Frontal cortex (tissue), 4 donors: Measurements from ENCODE around the gene GJA4. TPM values are rescaled to one million over a fixed set of nuclear protein-coding genes. Genes with fewer than 3 reads are reported as not detected.

ENCODE experiments used
- DNase-seq, 2 donors: peaks; one replicate each; pipeline ENCODE4 v3.0.0; 2012; ENCODE audit warnings: low spot score in 2 of 2
- FAIRE-seq: peaks from 2 replicates; lab custom pipeline; 2012; peaks lifted over from hg19 to GRCh38; lab: Jason Lieb, UNC
- total RNA-seq: library from RNA; depleted of rRNA; stranded (reverse); fragments of >200 nt; gene quantifications from one replicate; pipeline ENCODE4 v1.2.3, GENCODE V29; 2014
- donor health status: control.
- donor health status: control.
- donor health status: control.

GJA4 gene
- 3.3 TPM for total RNA-seq

GRCh38 chr1:34792868-34793727, at the start of gene GJA4:
Gene GJA4 (plus strand): TSS chr1:34792999. CDS start chr1:34794214, 1,215 bp downstream.
- DNase-seq: peak in 1 of 2 donors; percentile 58
- FAIRE-seq: no peak

GRCh38 chr1:34743775-34744174, 49.0 kb upstream of the GJA4 start:
- FAIRE-seq (no peak), DNase-seq (no peak)

DNA sequence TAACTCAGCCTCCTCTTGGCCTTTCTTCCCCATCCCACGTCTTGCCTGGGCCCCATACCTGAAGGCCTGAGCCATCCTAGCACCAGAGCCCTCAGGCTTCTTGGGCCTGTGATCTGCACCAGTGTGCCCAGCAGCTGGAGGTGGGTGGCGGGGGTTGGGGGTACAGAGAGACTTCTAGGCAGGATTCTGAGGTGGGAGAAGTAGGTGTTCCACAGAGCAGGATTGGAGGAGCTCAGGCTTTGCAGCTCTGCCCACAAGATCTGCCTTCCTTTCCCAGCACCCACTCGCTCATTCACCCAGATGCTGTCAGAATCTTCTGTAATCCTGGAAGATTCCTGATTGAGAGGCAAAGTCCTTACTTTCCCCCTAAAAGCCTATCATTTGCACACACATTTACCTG, 47.9 kb upstream of the GJA4 start:
- DNase-seq: no peak
- no peak for FAIRE-seq

GRCh38 chr1:34745666-34746065, 47.1 kb upstream of the GJA4 start:
- FAIRE-seq (no peak), DNase-seq (no peak)

DNA sequence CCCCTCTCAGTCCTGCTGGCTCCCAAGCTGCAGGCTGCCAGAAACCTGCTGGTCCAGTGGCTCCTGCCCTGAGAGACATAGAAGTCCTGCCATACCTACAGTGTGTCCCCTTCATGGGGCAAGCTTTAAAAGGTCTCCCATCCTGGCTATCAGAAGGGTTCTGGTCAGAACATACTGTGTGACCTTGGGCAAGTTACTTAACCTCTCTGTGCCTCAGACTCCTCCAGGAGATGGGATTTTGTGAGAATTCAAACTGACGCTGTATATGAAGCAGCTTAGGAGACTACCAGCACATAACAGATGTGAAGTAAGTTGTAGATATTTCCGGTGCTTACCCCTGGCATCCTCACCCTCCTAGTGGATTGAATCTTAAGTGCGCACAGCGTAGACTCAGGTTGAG, 46.7 kb upstream of the GJA4 start:
- no peak for DNase-seq
- no peak for FAIRE-seq

DNA sequence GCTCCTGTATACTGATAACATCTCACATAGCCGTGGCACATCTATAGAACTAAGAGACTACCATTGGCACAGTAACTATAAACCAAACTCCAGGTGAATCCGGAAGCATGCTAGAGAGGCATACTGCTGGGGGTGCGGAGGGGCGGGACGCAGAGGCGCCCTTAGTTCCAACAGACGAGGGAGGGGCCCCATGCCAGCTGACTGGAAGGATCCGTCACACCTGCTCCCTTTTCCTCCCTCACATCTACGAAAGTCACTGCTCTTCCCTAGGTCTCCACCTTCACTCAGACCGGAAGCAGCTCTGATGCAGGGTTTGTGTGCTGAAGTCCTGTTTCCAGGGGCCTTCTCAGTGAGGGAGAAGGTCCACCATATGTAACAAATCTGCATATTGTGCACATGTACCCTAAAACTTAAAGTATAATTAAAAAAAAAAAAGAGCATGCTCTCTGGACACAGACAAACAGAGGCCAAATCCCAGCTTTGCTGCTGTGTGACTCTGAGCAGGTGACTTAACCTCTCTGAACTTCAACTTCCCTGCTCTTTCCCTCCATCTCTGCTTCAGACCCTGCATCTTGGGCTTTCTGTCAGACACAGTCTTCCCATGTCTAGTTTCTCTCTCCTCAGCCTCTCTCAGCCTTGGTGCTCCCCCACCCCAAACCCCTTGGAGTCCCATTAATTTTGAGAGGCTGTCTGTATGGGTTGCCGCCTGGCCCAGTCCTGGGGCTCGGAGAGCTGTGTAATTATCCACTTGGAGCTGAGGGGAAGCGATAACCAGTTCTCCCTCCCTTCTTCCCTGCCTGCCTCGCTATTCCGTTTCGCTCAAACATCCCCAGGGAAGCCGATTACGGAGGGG, 45.8 kb upstream of the GJA4 start:
- DNase-seq: no peak
- no peak for FAIRE-seq

- DNase-seq (no peak), FAIRE-seq (no peak)
Measured at GRCh38 chr1:34747638-34747941, 45.2 kb upstream of the GJA4 start.

GRCh38 chr1:34749992-34750391, 42.8 kb upstream of the GJA4 start:
- FAIRE-seq (no peak), DNase-seq (no peak)

GRCh38 chr1:34750610-34751009, 42.2 kb upstream of the GJA4 start:
- no peak for FAIRE-seq
- DNase-seq: no peak

DNA sequence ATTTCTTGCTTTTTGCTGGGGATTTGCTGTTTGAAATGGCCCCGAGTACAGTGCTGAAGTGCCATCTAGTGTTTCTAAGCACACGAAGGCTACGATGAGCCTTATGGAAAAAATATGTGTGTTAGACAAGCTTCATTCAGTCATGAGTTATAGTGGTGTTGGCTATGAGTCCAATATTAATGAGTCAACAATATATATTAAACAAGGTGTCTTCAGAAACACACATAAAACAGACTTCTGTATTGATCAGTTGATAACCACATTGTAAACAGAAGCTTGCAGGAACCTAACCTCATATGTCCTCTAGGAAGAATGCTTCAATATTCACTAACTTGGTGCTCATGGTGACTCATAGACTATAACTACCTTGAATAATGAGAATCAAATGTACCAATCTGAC, 39.6 kb upstream of the GJA4 start:
- no peak for FAIRE-seq
- DNase-seq: no peak

DNA sequence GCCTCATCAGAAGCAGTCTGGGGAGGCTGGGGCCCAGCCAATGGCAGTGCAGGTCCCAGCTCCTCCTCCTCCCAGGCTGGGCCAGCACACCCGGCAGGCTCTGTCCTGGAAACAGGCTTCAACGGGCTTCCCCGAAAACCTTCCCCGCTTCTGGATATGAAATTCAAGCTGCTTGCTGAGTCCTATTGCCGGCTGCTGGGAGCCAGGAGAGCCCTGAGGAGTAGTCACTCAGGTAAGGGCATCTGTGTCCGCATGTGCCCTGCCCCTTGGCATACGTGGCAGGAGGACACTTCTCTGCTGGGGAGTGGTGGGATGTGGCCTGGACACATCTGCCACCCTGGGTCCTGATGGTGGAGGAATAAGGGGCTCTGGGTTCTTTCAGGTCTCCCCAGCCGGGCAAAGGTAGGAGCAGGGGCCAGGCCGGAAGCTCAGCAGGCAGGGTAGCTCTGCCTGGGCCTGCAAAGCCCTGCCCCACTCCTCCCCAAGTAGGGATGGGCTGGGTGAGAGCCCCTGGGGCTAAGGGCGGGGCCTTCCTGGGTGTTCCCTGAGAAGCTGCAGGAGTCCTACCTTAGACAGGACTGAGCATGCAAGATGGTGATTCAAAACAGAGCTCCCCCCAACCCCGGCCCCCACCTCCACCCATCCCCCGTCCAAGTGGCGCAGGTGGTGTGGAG, 37.7 kb upstream of the GJA4 start, which contains the start of gene GJB5:
Gene GJB5, plus strand, starts transcription at position 84 of the 674 bp plus-strand sequence. CDS start 2,284 bp downstream, outside the sequence.
- FAIRE-seq (no peak), DNase-seq (no peak)

GRCh38 chr1:34755961-34756360, 36.8 kb upstream of the GJA4 start:
- no peak for FAIRE-seq

DNA sequence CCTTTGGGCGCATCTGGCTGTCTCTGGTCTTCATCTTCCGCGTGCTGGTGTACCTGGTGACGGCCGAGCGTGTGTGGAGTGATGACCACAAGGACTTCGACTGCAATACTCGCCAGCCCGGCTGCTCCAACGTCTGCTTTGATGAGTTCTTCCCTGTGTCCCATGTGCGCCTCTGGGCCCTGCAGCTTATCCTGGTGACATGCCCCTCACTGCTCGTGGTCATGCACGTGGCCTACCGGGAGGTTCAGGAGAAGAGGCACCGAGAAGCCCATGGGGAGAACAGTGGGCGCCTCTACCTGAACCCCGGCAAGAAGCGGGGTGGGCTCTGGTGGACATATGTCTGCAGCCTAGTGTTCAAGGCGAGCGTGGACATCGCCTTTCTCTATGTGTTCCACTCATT, 35.4 kb upstream of the GJA4 start:
- FAIRE-seq: no peak

More at GRCh38 chr1:34755961-34756360, 36.8 kb upstream of the GJA4 start:
- DNase-seq: no peak

GRCh38 chr1:34758751-34759150, 34.0 kb upstream of the GJA4 start:
- DNase-seq: no peak
- FAIRE-seq: no peak

More for the DNA sequence above, 35.4 kb upstream of the GJA4 start:
- no peak for DNase-seq

GRCh38 chr1:34759503-34760357, 33.1 kb upstream of the GJA4 start, which contains the start of gene GJB4:
Gene GJB4 (plus strand): TSS chr1:34759740. CDS start chr1:34761255, 1,515 bp downstream.
- DNase-seq: no peak
- no peak for FAIRE-seq

GRCh38 chr1:34761176-34761761, 31.5 kb upstream of the GJA4 start:
- FAIRE-seq (no peak), DNase-seq (no peak)

DNA sequence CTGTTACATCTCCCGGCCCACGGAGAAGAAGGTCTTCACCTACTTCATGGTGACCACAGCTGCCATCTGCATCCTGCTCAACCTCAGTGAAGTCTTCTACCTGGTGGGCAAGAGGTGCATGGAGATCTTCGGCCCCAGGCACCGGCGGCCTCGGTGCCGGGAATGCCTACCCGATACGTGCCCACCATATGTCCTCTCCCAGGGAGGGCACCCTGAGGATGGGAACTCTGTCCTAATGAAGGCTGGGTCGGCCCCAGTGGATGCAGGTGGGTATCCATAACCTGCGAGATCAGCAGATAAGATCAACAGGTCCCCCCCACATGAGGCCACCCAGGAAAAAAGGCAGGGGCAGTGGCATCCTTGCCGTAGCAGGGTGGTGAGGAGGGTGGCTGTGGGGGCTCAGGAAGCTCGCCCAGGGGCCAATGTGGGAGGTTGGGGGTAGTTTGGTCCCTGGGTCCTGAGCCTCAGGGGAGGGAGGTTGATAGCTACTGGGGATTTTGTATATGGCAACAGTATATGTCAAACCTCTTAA, 31.0 kb upstream of the GJA4 start:
- no peak for DNase-seq
- no peak for FAIRE-seq

DNA sequence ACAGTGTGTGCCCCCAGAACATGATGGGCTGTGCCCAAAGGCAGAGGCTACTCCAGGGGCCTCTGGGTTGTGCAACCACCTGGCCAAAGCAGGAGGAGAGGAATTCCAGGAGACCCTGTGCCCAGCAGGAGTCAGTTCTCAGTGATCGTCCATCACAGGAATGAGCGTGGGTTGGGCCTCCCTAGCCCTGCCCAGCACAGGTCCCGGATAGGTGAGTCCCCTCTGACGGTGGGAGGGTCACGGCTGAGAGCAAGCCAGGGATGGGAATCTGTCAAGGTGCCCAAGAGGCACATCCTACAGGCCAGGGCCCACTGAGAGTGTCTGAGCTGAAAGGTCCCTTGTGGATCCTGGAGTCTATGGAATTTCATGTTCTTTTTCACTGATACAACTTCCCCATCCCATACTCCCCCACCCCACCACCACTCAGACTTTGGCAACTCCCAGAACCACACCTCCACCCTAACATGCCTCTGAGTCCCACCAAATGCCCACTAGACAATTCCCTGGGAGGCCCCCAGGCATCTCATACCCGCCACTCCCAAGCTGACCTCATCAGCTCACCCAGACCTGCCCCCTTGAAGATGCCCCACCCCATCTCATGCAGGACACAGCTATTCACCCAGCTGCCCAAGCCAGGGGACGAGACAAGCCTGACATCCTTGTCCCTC, 30.2 kb upstream of the GJA4 start:
- DNase-seq (no peak), FAIRE-seq (no peak)
